Coronary artery (tissue), 2 donors: ENCODE results near the gene DZIP1.

Experiments used
- DNase-seq: peaks from one replicate; pipeline ENCODE4 v3.0.0-alpha.2; 2017; ENCODE audit warnings: low spot score
- H3K27ac ChIP-seq, 2 donors: fragments of 200-600 bp; sonication (generic); one replicate each; pipeline ENCODE4 v1.5.1; 2016 to 2019
- H3K4me3 ChIP-seq: fragments of 200-600 bp; sonication (generic); 2 replicates; pipeline ENCODE4 v1.5.1; 2016; ENCODE audit warnings: mild to moderate bottlenecking, moderate library complexity
- CTCF ChIP-seq: fragments of 200-600 bp; sonication (generic); IDR thresholded peaks from one replicate; pipeline ENCODE4 v1.5.1; 2019; ENCODE audit warnings: antibody characterized with exemption

DZIP1 gene

GRCh38 chr13:95643571-95643935 lies 953 bp downstream of the DZIP1 start:
- DNase-seq, result no peak
- Histone ChIP-seq H3K27ac (peak overlapping the region; percentile 62 to 78), H3K4me3 (peak overlapping the region; percentile 79)
- no peak for TF ChIP-seq CTCF

DNA sequence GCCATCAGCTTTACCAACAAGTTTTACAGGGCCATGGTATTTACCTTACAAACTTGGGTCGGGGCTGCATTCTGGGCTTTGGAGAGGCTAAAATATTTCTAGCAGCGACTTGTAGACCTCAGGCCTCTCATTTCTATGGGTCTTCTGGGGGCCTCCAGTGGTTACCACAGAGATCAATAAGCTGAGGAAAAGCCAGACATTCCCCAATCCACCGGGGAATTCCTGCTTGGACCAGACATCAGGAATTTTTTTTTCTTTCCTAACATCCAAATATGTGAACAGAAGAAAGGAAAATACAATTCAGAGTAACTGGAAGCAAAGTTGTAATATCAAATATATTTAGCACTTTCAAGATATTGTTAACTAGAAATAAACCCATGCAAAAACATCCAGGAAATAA lies 1.5 kb downstream of the DZIP1 start:
- TF ChIP-seq CTCF, result no peak
- no peak for DNase-seq
- H3K4me3 ChIP-seq, result peak overlapping the region; percentile 79
- peak overlapping the region in 1 of 2 donors; percentile 78 for H3K27ac ChIP-seq

GRCh38 chr13:95642028-95642621 lies 2.4 kb downstream of the DZIP1 start:
- H3K27ac ChIP-seq, result no peak overlapping the region
- peak; percentile 75 for DNase-seq
- H3K4me3 ChIP-seq, result peak overlapping the region; percentile 75
- TF ChIP-seq CTCF, result no peak

- TF ChIP-seq CTCF, result no peak
- DNase-seq, result no peak
- Histone ChIP-seq H3K27ac (no peak overlapping the region), H3K4me3 (peak overlapping the region; percentile 75)
Observed at GRCh38 chr13:95641291-95642027, 3.0 kb downstream of the DZIP1 start.

DNA sequence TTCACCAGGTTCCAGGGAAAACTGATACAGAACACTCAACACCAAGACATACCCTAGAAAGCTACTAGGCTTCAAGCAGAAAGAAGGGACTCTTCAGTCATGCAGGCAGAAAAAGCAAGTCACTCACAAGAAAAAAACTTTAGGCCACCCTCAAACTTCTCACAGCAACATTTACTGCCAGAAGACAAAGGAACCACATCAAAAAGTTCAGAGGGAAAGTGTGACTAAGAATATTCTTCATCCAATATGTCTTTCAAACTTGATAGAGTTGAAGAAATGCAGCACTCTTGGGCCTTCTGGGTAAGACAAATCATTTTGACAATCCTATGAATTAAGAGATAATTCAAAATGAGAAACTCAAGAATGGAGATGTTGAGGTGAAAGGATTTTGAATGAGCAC lies 7.7 kb downstream of the DZIP1 start:
- no peak for TF ChIP-seq CTCF
- Histone ChIP-seq H3K4me3 (no peak overlapping the region), H3K27ac (no peak overlapping the region)
- DNase-seq, result no peak

DNA sequence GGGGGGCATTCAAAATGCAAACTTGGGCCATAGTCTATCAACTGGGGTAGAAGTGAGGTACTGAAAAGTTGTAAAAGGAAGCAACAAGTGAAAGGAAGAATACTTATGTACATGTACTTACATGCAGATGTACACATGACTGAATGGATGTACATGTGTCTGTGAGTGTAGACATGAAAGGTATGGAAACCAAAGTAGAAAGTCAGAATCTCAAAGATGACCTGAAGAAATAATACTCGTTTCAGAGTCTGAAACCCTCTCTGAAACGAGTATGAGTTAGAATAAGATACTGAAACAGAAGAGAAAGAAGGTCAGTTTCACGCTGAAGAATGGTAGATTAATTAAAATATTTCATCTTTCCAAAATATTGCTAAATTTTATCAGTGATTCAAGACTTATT lies 13.9 kb downstream of the DZIP1 start:
- H3K27ac ChIP-seq, result no peak overlapping the region
- H3K4me3 ChIP-seq, result no peak overlapping the region
- DNase-seq, result no peak
- no peak for TF ChIP-seq CTCF

DNA sequence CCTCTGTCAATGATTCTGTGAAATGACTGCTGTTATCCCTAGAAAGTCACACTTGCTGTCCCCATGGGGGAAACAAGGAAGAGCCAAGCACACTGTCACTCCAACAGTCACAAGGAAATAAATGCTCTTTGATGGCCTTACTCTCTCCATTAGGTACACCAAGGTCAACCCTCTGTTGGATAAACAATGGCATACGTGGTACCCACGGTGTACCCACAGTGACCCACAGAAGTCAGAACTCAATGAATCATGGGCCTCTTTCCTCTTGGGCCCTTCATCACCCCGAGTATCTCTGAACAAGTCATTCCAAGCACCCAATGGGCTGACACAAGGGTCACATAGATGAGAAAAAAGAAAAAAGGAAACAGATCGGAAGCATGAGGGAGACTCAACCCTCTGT lies 15.4 kb downstream of the DZIP1 start:
- Histone ChIP-seq H3K4me3 (no peak overlapping the region), H3K27ac (no peak overlapping the region)
- no peak for DNase-seq

More for the DNA sequence above, 15.4 kb downstream of the DZIP1 start:
- TF ChIP-seq CTCF, result no peak
